Coronary artery (tissue), 2 donors: ENCODE measurements around the gene ARAF.
A peak's percentile ranks its signal among the peaks of the same experiment; 100 is the strongest.

Source experiments
- DNase-seq: peaks from one replicate; pipeline ENCODE4 v3.0.0-alpha.2; 2017; ENCODE audit warnings: low spot score
- H3K27ac ChIP-seq, 2 donors: fragments of 200-600 bp; sonication (generic); one replicate each; pipeline ENCODE4 v1.5.1; 2016 to 2019
- H3K4me3 ChIP-seq: fragments of 200-600 bp; sonication (generic); 2 replicates; pipeline ENCODE4 v1.5.1; 2016; ENCODE audit warnings: mild to moderate bottlenecking, moderate library complexity
- TF ChIP-seq, protein P1 (sequence below): fragments of 200-600 bp; sonication (generic); IDR thresholded peaks from one replicate; pipeline ENCODE4 v1.5.1; 2019; ENCODE audit warnings: antibody characterized with exemption

Gene ARAF

DNA sequence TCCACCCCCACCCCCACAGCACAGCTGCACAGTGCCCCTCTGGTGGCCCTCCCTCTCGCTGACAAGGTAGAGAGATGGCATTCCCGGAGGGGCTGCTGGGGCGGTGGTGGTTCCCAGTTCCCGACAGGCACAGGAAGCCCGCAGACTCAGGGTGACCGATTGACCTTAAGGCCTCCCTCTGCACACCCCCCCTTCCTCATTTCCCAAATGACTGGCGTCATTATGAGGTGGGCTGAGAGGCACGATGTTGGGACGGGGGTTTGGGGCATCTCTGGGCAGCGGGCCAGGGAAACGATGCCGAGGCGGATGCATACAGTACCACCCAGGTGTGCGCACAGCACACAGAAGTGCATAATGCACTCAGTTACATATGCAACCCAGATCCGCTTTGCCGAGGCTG, 17.7 kb downstream of the ARAF start:
- Histone ChIP-seq H3K27ac (no peak overlapping the region), H3K4me3 (no peak overlapping the region)
- TF ChIP-seq, protein P1, sequence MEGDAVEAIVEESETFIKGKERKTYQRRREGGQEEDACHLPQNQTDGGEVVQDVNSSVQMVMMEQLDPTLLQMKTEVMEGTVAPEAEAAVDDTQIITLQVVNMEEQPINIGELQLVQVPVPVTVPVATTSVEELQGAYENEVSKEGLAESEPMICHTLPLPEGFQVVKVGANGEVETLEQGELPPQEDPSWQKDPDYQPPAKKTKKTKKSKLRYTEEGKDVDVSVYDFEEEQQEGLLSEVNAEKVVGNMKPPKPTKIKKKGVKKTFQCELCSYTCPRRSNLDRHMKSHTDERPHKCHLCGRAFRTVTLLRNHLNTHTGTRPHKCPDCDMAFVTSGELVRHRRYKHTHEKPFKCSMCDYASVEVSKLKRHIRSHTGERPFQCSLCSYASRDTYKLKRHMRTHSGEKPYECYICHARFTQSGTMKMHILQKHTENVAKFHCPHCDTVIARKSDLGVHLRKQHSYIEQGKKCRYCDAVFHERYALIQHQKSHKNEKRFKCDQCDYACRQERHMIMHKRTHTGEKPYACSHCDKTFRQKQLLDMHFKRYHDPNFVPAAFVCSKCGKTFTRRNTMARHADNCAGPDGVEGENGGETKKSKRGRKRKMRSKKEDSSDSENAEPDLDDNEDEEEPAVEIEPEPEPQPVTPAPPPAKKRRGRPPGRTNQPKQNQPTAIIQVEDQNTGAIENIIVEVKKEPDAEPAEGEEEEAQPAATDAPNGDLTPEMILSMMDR: no peak
- DNase-seq: no peak

DNA sequence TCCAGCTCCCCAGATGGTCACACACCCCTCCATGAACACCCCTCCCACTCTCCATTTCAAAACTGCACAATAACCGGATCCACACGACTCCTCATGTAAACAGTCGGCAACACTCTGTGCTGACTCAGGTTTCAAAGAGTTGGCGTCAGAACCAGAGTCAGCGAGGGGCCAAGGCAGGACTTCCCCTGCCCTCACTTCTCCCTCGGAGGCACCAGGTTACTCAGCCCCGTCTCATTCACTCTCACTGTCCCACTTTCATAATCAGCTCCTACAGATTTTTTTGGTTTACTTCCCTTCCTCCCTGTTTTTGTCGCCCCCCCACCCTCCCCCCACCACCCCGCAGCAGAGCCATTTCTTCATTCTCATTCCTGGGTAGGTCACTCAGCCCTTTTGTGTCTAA, 18.5 kb downstream of the ARAF start:
- H3K27ac ChIP-seq: peak overlapping the region in 1 of 2 donors; percentile 32

DNA sequence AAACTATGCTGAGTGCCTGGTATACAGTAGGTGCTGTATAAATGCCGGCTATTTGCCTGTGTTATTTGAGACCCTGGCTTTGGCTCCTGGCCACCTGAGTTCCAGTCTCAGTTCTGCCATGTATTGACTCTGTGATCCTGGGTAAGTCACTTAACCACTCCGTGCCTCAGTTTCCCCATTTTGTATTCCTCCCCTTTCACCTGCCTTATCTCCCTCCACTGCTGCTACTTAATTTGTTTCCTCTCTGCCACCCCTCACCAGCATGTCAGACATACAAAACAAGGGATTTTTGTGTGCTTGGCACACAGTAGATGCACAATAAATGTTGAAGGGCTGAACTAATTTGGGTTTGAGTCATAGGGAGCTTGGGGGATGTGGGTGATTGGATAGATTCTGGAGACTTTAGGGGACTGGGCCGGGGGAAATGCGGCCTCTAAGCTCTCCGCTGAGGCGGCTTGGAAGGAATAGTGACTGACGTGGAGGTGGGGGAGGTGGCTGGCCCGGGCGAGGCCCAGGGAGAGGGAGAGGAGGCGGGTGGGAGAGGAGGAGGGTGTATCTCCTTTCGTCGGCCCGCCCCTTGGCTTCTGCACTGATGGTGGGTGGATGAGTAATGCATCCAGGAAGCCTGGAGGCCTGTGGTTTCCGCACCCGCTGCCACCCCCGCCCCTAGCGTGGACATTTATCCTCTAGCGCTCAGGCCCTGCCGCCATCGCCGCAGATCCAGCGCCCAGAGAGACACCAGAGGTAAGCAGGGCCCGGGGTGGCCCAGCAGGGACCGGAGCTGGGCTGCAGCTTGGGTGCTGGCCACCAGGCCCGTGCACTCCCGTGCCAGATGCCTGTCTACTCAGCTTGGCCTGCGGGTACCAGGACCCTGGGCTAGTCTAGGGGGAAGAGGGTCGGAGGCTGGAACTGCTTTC, 21.0 kb downstream of the ARAF start, which contains the start of gene TIMP1:
TSS of gene TIMP1 (plus strand) at position 706 of the 917 bp plus-strand sequence. CDS start 980 bp downstream, outside the sequence.
- TF ChIP-seq, protein P1: no peak
- DNase-seq: peak; percentile 93
- H3K4me3 ChIP-seq: peak within 1 kb of the TSS; percentile 83
- H3K27ac ChIP-seq: peak within 1 kb of the TSS; percentile 59 to 93

More for the DNA sequence above, 18.5 kb downstream of the ARAF start:
- DNase-seq: no peak
- TF ChIP-seq, protein P1: no peak
- H3K4me3 ChIP-seq: no peak overlapping the region

DNA sequence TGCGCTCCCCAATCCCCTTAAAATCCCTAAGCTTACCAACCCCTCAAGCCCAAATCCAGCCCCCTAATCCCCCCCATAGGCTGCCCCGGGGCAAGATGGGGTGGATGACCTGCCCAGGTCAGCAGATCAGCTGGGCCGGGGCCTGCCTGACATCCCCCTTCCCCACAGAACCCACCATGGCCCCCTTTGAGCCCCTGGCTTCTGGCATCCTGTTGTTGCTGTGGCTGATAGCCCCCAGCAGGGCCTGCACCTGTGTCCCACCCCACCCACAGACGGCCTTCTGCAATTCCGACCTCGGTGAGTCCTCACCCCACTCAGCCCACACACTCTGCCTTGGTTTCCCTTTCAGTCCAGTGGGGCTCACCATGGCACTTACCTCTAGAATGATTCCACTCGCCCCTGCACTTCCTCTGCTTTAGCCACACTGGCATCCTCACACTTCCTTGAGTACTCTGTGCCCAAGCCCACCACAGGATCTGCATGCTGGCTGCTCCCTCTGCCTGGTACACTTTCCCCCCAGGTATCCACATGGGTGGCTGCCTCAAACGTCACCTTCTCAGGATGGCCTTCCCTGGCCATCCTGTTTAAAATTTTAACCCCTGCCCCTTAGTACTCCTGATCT, 22.3 kb downstream of the ARAF start:
- TF ChIP-seq, protein P1: no peak
- H3K27ac ChIP-seq: peak overlapping the region; percentile 49 to 93
- no peak for DNase-seq
- H3K4me3 ChIP-seq: peak overlapping the region; percentile 83

DNA sequence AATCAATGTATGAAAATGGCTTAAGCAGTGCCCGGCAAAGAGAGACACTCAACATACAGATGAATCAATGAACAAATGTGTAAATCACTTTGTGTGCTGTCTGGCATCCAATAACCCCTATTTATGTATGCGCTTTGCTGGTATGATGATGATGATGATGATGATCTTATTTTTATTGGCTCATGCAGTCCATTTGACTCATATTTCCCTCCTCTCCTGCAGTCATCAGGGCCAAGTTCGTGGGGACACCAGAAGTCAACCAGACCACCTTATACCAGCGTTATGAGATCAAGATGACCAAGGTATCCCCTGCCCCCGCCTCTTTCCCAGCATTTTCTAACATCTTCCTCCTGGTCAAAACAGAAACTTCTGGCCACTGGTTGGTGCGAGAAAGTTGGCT, 23.7 kb downstream of the ARAF start:
- DNase-seq: no peak
- H3K4me3 ChIP-seq: peak overlapping the region; percentile 83
- TF ChIP-seq, protein P1: no peak
- H3K27ac ChIP-seq: peak overlapping the region in 1 of 2 donors; percentile 93

DNA sequence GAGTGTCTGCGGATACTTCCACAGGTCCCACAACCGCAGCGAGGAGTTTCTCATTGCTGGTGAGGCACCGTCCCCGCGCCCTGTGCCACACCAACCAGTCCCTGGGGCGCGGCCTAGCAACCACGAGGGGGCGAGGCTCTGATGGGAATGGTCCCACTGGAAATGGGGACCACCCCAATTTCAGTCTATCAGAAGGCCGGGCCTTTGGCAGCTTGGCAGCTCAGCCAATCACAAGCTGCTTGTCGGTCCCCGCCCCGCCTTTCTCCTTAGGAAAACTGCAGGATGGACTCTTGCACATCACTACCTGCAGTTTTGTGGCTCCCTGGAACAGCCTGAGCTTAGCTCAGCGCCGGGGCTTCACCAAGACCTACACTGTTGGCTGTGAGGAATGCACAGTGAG, 24.3 kb downstream of the ARAF start:
- Histone ChIP-seq H3K4me3 (peak overlapping the region; percentile 83), H3K27ac (peak overlapping the region in 1 of 2 donors; percentile 93)
- no peak for DNase-seq
- TF ChIP-seq, protein P1: no peak
